Activated CD4-positive, CD25-positive, alpha-beta regulatory T cell (primary cell): ENCODE data around the gene GPC5.

Experiments
- DNase-seq, 4 experiments: peaks; one replicate each; lab custom pipeline; 2025; lab: John Stamatoyannopoulos, UW

Gene GPC5

DNA sequence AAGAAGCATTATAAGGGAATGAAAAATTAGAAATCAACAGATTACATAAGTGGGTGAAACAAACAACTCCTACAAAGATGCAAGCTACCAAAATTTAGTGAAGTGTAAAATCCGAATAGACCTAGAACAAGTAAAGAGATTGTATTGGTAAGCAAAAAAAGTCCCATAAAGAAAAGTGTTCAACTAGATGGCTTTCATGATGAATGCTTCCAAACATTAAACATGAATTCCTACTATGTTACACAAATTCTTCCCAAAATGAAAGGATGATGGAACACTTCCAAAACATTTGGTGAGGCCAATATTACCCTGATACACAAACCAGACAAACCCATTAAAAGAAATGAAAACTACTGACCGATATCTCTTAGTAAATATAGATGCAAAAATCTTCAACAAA lies 139.0 kb downstream of the GPC5 start:
- no peak for DNase-seq

- DNase-seq: no peak
Measured at GRCh38 chr13:91539286-91540157, 141.1 kb downstream of the GPC5 start.

DNA sequence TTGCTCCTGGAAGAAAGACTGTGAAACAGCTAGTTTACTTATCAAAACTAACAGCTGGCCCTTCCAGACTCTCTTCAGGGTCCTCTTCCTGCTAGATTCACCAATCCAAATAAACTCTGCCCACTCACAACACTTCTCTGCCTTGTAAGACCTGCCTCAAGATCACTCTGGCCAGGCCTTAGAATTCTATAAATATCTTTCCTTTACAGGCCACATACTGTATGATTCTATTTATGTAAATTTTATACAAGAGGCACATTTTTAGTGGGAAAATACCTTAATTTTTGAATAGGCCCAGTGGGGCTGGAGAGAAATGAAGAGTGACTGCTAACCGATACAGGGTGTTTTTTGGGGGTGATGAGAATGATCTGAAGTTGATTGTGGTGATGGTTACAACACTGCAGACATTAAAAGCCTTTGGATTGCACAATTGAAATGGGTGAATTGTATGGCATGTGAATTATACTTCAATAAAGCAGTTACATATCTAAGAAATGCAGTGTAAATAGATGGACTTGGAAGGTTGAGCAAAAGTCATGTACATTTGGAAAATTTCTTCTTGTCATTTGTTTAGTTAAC lies 141.8 kb downstream of the GPC5 start:
- DNase-seq: no peak

DNA sequence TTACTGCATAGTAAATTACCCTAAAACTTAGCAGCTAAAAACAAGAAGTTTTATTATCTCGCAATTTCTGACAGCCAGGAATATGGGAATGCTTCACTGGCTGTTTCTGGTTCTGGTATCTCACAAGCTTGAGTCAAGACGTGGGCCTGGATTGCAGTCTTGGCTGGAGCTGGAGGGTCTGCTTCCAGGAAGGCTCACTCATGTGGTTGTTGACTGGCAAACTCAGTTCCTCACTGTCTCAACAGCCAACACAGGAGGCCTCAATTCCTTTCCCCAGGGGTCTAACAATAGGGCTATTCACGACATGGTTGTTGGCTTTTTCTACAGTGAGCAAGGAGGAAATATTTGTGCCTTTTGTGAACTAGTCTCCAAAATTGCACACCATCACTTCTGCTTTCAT lies 146.3 kb downstream of the GPC5 start:
- DNase-seq: no peak

DNA sequence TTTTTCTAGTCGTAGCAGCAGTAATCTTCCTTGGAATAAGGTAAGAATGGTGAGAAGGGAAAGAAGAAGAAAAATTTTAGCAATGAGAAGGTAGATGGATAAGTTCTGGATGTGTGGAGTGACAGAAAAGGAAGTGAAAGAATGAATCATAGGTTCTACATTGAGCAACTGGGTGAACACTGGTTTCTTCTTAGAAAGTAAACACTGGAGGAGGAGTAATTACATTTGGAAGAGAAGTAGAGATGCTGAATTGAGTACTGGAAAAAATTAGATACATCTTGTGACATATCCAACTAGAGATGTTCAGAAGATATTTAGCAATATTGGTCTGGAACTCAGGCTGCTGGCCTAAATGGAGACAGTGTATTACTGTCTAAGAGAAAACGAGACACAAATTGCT lies 148.5 kb downstream of the GPC5 start:
- DNase-seq: no peak

DNA sequence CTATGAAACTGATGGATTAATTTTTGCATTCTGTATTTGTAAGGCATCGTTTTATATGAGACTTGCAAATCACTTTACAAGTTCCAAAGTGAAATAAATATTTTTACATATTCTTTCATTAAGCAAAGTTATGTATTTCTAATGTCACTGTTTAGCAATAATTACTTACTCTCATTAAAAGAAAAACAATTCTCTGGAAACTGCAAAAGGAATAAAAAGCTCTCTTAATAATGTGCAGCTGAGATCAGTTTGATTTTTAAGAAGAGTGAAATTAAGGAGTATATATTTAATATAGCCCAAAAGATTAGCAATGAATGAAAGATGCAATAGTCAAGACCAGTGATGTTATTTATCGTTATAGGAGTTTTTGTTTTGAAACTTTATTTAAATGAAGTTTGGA lies 155.2 kb downstream of the GPC5 start:
- DNase-seq: no peak

- DNase-seq: no peak
Measured at GRCh38 chr13:91554101-91554500, 155.7 kb downstream of the GPC5 start.

- DNase-seq: no peak
Measured at GRCh38 chr13:91557328-91558090, 159.1 kb downstream of the GPC5 start.

DNA sequence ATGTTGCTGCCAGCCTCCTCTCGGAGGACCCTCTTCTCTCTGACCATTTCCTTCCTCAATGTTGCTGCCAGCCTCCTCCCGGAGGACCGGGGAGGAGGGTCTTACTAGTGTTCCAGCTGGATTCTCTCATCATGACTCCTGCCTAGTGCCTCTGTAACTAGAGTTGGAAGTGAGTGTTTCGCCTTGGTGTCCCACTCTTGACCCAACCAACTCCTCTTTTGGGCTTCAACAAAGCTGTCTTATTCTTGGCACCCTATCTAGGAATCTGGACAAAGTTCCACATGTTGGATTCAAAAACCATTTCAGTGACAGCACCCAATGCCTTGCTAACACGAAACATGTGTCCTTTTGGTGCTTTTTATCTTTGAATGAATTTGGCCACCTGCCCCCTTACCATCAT lies 165.4 kb downstream of the GPC5 start:
- no peak for DNase-seq

DNA sequence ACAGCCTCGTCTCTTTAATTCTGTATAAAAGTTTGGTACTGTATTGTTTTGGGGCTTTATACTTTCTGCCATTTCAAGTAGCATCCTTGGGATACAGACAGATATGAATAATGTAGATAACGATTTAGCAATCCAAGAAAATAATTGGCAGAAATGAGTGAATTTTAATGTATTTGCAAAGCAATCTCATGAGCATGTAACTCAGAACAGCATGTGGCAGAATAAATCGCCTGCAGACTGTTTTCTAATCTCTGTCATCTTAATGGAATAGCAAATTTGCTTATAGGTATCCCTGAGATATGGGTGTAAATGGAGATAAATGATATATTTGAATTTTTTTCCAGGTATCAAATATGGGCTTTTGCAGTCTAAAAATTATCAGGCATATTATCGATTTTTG lies 166.0 kb downstream of the GPC5 start:
- DNase-seq: no peak

- no peak for DNase-seq
Measured at GRCh38 chr13:91565296-91565695, 166.9 kb downstream of the GPC5 start.

DNA sequence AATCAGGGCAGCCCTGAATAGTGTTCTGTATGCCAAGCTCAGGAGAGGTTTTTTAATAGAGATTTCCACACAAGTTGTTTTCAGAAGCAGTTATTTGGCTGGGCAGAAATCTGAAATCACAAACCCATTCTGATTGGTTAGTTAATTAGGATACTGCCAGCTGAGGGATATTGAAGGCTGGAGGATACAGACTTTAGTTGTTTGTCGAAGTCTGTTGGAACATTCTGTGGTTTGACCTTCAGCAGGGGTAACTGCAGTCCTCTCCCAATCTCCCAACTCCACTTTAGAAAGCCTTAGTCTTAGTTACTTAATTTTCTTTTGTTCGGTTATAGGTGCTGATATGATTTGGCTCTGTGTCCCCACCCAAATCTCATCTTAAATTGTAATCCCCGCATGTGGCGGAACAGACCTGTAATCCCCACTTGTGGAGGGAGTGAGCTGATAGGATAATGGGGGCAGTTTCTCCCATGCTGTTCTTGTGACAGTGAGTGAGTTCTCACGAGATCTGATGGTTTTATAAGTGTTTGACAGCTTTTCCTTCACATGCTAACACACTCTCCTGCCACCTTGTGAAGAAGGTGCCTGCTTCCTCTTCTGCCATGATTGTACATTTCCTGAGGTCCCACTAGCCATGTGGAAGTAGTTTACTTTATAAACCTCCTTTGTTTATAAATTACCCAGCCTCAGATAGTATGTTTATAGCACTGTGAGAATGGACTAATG lies 169.2 kb downstream of the GPC5 start:
- DNase-seq: no peak

GRCh38 chr13:91571681-91572080 lies 173.3 kb downstream of the GPC5 start:
- no peak for DNase-seq

- DNase-seq: no peak
Measured at GRCh38 chr13:91572439-91572838, 174.0 kb downstream of the GPC5 start.

GRCh38 chr13:91572944-91573598 lies 174.7 kb downstream of the GPC5 start:
- no peak for DNase-seq

- no peak for DNase-seq
Measured at GRCh38 chr13:91574766-91575165, 176.3 kb downstream of the GPC5 start.

GRCh38 chr13:91576590-91576989 lies 178.2 kb downstream of the GPC5 start:
- no peak for DNase-seq

DNA sequence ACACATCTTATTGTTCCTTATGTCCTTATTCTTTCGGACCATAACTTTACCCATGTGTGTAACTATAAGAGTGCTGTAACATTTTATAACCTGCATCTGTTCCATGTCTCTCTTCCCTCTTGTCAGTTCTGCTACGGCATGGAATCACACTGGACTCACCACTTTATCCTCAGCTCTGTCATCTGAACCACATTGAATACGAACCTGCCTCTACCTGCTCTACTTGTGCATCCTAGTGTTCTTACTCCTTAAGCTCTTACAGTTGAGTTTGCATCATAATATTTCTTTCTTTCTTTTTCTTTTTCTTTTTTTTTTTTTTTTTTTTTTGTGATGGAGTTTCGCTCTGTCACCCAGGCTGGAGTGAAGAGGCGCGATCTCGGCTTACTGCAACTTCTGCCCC lies 180.9 kb downstream of the GPC5 start:
- no peak for DNase-seq

- DNase-seq: no peak
Measured at GRCh38 chr13:91580749-91581148, 182.3 kb downstream of the GPC5 start.

DNA sequence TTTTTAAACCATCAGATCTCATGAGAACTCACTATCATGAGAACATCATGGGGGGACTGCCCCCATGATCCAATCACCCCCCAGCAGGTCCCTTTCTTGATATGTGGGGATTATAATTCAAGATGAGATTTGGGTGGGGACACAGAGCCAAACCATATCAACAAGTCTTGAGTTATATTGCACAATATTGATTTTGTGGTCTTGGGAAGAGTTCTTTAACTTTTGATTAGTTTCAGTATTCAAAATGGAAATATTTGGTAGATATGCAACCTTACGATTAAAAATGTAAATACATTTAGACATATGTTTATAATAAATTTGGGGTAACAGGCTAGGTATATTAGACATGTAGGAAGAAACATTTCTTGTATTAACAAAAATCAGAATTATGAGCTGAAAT lies 188.2 kb downstream of the GPC5 start:
- DNase-seq: no peak

- DNase-seq: no peak
Measured at GRCh38 chr13:91588541-91588940, 190.1 kb downstream of the GPC5 start.
